HL-60/S4 treated with phorbol 12-myristate 13-acetate at 8.2 ng/mL for 4 days and 3 days (cell line): ENCODE measurements around the gene FUZ.
"Not testable (repeated sequence)": the region's sequence is repeated elsewhere in the genome, so short reads cannot be mapped to it uniquely, and the experiment has no call there.

Experiments used
- in situ Hi-C: fragments of 300-500 bp; cut with MboI; formaldehyde crosslinking; loops from 2 replicates; pipeline ENCODE4 v1.15.0; 2022; ENCODE audit warnings: low sequenced_read_pairs

Gene FUZ

GRCh38 chr19:49833599-49833998, 20.5 kb upstream of the FUZ start:
- in situ Hi-C loops, result no loop called here

DNA sequence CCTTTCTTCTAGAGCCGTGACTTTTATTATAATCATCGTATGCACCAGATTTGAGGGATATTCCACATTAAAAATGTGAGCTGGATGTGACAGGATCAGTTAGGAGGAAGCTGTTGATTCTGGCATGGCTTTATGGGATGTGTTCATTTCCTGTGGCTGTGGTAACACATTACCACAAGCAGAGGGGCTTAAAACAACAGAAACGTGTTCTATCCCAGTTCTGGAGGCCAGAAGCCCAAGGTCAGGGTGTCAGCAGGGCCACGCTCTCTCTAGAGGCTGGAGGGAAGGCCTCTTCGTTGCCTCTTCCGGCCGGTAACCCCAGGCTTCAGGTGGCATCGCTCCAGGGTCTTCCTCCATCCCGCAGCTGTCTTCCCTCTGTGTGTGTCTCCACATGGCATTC, 19.5 kb upstream of the FUZ start:
- in situ Hi-C loops, result no loop called here

GRCh38 chr19:49831592-49831991, 18.5 kb upstream of the FUZ start:
- in situ Hi-C loops, result no loop called here

DNA sequence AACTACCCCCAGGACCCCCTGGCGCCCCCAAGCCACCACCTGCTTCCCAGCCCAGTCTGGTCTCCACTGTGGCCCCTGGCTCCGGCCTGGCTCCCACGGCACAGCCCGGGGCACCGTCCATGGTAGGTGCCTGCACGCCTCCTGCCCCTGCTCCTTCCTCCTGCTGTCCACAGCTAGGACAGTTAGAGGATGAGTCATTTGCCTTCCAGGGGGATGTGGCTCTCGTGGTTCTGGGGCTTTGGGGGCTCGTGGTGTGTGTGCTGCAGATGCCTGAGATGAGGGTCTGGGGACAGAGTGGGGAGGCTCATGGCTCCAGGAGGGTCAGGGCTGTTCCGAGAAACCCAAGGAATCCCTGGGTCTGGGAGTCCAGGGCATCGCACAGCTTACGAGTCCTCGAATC, 17.7 kb upstream of the FUZ start:
- in situ Hi-C loops, result no loop called here

- in situ Hi-C loops, result no loop called here
These were observed 16.6 kb upstream of the FUZ start for GRCh38 chr19:49829721-49830120.

- in situ Hi-C loops, result no loop called here
These were observed 16.1 kb upstream of the FUZ start for GRCh38 chr19:49829200-49829599.

- in situ Hi-C loops, result no loop called here
These were observed 13.9 kb upstream of the FUZ start for GRCh38 chr19:49827034-49827433.

GRCh38 chr19:49824662-49825061, 11.6 kb upstream of the FUZ start:
- in situ Hi-C loops, result no loop called here

DNA sequence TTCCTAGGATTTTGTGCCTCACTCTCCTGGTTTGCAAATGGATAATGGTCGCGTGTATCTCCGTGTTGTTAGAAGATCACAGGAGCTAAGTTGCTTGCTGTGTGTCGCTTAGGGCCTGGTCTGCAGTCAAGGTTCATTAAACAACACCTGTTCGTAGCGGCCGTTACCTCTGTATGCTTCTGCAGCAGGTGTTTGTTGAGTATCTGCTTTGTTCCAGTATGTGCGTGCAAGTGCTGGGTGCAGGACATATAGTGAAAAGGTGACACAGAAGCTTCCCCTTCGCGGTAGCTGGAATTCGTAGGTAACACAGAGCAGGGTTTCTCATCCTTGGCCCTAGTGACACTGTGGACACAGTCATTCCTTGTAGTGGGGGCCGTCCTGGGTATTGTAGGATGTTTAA, 10.4 kb upstream of the FUZ start:
- in situ Hi-C loops, result no loop called here

DNA sequence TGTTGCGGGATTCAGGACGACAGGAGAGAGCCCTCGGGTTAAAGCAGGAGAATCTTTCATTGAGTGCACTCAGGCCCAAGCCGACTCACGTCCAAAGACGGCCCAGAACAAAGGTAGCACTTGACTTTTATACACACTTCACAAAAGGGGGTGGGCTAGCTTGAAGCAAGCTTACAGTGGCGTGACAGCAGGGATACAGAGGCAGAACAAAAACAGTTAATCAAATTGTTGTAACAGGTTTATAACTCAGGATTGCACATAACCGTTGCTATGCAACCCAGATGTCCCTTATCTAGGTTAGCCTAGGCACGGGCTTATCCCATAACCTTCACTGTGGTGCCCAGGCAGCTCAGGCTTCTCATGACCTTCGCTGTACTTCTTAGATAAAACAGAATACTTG, 7.0 kb upstream of the FUZ start:
- in situ Hi-C loops, result no loop called here

DNA sequence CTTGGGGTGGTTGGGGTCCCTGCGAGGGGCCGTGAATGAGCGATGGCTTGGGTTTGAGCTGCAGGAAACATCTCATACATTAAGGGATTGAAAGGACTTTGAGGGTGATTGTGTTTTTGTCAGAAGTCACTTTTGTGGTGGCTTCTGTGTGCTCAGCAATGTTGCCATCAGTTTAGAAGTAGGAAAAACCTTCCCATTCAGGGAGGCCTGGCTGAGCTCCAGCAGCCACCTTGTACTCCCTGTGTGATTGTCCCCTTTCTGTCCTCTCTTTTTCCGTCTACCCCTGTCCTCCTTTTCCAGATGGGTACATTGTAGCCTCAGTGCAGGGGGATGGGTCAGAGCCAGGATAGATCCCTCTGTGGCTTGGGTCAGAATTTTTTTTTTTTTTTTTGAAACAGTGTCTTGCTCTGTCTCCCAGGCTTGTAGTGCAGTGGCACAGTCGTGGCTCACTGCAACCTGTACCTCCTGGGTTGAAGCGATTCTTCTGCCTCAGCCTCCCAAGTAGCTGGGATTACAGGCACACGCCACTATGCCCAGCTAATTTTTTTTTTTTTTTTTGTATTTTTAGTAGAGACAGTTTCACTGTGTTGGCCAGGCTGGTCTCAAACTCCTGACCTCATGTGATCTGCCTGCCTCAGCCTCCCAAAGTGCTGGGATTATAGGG, 6.5 kb upstream of the FUZ start:
- in situ Hi-C loops, result not testable (repeated sequence)

GRCh38 chr19:49818649-49819370, 5.7 kb upstream of the FUZ start:
- in situ Hi-C loops, result no loop called here

- in situ Hi-C loops, result no loop called here
These were observed 5.0 kb upstream of the FUZ start, which contains the start of gene MED25 for GRCh38 chr19:49817964-49818648. TSS of gene MED25 (plus strand) at chr19:49818289. CDS start at chr19:49818342, 53 bp downstream.

DNA sequence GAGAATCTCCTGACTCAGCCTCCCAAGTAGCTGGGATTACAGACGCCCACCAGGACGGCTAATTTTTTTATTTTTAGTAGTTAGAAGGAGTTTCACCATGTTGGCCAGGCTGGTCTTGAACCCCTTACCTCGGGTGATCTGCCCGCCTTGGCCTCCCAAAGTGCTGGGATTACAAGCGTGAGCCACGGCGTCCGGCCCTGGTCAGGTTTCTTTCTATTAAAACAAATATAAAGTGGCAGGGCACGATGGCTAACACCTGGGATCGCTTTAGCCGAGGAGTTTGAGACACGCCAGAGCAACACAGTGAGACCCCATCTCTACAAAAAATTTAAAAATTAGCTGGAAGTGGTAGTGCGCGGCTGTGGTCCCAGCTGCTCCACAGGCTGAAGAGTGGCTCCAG, 3.5 kb upstream of the FUZ start:
- in situ Hi-C loops, result no loop called here

- in situ Hi-C loops, result no loop called here
These were observed 918 bp upstream of the FUZ start for GRCh38 chr19:49814010-49814409.

DNA sequence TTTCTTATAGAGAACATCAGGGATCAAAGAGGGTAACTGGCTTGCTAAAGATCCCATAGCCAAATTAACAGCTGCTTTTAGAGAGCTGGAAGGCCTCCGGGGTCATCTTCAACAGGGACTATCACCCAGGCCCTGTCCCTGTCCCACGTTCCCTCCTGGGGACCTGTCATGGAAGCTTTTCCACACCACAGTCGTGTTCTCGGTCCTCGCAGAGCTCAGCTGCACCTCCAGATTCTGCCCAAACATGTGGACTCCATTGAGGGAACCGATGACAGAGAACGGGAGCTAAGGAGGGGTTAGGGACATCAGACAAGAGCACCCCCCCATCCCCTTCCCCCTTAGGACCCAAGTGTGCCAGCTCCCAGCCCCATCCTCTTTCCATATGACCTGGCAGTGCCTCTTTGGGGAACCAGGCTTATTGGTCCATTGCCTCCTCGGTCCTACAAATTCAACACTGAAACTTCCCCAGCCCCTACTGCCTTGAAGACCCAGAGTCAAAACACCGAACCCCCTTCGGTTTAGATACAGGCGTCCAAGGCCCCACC, 568 bp downstream of the FUZ start:
- in situ Hi-C loops, result no loop called here

GRCh38 chr19:49811328-49811727, 1.8 kb downstream of the FUZ start:
- in situ Hi-C loops, result no loop called here

GRCh38 chr19:49809941-49810389, 3.1 kb downstream of the FUZ start:
- in situ Hi-C loops, result no loop called here

DNA sequence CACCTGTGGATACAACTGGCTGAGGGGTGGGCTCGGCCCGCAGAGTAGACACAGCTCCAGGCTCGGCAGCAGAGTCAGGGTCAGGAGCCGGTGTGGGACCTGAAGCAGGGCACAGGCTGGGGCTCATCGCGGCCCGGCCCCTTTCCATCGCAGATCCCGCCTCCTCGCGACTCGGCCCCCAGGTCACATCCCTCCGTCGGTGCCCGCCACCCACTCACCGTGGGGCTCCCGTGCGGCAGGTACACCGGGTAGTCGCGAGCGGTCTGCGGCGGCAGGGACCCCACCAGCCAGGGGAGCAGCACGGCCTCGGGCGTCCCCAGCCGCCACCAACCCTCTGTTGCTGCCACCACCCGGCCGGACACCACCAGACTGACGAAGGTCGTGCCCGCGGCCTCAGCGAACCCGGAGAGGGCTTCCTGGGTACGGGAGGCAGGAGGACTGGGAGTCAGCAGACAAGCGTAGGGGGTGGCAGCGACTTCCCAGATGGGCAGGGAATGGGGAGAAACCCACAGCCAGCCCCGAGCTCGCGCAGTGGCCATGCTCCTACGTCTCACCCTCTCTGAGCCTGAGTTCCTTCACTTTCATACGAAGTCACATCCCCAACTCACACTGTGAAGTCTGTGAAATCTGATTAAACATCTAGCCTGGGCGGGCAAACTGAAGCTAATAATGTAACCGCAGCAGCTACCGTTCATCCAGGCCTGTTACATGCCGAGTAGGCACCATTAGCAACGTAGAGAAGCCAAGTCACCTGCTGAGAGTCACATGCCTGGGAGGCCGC, 3.7 kb downstream of the FUZ start:
- in situ Hi-C loops, result no loop called here

GRCh38 chr19:49808711-49809159, 4.4 kb downstream of the FUZ start:
- in situ Hi-C loops, result no loop called here
